HG03095 (cell line): ENCODE results near the gene SORCS2.
"Not testable (repeated sequence)": the region's sequence is repeated elsewhere in the genome, so short reads cannot be mapped to it uniquely, and the experiment has no call there.

Experiments
- ATAC-seq: cut with Tn5 transposase; IDR thresholded peaks from one replicate; pipeline ENCODE4 v1.9.1; 2021; ENCODE audit warnings: moderate library complexity; ENCODE audit not compliant: unreplicated experiment

SORCS2 gene

DNA sequence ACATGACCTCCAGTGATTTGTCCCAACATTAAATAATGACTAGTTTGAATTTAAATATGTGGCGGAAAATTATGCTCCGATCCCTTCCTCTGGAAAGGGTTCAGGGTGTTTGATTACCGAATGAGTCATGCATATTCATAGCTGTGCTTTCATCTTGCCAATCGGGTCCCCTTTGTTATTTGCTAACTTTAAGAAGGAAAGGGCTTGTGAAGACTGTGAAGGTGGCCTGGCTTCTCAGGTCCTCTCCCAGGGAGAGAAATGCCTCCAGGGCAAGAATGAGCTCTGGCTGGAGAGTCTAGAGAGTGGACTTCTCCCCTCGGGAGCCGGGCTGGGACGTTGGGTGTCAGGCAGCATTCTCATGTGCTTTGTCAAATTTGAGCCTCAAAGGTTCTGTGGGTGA is 397.9 kb downstream of the SORCS2 start:
- no peak for ATAC-seq

DNA sequence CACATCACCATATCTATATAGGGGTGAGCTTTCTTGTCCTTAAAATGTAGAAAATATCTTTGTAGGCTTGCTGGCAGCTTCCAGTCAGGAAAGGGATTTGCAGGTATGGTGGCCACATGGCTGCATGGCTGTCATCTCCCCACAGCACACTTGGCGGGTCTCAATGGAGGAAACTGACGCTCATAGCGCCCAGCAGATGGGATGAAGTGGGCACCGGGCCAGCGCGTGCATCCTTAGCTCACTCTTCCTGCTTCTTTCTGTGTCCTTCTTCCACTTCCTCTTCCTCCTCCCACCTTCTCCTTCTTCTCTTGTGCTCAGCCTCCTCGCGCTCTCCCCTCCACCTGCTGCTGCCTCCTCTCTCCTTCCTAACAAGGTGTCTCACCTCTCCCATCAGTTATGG is 398.6 kb downstream of the SORCS2 start:
- no peak for ATAC-seq

DNA sequence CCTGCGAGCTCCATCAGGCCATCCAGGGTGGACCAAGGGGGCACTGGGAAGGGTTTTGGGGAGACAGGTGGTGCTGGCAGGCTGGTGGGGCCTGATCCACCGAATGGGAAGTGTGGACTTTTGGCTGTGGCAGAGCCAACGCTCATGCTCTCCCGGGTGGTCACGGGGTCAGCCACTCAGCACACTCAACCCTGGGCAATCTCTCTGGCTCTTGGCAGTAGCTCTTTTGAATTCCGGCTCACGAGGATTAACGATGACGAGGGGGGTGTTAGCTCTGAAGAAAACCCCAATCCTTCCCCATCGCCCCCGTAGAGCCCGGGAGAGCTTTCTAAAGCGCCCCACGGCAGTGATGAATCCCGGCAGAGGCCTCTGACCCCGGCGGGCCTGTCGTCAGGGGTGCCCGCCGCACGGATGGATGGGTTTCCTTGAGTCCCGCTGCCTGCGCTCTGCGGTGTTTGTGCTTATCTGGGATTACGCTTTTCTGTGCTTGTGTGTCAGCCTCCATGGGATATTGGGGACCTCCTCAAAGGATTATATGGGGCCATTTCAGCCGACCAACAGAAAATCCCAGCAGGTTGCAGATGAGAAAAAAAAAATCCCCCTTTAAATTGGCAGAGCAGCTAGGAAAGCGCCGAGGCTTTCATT is 399.2 kb downstream of the SORCS2 start:
- no peak for ATAC-seq

DNA sequence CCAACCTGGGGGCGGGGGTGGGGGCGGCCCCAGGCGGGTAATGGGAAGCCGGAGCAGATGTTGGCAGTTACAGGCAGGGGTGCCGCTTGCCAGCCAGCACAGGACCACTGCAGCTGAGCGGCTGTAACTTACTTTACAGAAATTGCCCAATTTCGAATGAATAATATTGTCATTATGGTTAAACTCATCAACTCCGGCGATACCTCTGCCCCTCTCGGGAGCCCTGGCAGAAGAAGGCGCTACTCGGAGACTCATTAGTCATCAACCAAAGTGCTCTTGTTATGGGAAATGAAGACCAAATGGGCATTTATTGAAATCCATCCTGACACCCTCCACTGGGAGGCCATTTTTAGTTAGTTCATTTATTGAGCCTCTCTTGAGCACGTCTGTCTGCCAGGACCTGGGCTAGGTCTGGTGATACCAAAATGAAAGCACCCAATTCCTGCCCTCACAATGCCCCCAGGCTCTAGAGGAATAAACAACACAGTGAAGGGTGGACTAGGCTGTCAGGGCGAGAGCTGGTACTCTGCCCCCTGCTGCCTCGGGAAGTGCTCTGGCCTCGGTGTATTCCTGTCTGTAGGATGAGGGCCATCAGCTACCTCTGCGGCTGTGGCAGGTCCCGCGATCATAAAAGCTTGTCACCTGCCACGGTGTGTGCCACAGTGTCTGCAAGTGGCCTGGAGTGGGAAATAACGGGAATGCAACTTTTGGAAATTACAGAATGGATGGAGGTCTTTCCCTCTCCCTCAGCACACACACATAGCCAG is 401.5 kb downstream of the SORCS2 start:
- no peak for ATAC-seq

DNA sequence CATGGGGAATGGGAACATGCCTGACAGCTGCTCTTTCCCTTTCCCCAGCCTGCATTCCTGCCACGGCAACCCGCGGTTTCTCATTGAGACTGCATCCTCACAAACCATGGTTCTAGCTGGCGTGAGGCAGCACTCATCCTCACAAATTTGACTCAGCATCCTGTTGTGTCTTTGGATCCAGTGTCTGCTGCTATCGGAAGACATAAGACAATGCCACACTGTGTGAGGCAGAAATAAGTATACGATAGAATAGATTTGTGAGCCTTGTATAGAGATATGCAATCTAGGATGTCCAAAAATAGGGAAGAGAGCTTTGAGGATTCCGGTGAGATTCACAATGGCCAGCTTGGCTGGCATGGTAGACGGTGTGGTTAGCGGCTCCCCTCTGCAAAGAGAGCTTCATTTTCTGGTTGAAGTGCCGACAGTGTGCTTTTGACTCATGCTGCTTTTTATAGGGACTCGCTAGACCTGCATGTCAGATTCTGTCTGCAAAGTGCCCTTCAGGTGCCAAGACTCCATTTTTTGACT is 403.7 kb downstream of the SORCS2 start:
- no peak for ATAC-seq

DNA sequence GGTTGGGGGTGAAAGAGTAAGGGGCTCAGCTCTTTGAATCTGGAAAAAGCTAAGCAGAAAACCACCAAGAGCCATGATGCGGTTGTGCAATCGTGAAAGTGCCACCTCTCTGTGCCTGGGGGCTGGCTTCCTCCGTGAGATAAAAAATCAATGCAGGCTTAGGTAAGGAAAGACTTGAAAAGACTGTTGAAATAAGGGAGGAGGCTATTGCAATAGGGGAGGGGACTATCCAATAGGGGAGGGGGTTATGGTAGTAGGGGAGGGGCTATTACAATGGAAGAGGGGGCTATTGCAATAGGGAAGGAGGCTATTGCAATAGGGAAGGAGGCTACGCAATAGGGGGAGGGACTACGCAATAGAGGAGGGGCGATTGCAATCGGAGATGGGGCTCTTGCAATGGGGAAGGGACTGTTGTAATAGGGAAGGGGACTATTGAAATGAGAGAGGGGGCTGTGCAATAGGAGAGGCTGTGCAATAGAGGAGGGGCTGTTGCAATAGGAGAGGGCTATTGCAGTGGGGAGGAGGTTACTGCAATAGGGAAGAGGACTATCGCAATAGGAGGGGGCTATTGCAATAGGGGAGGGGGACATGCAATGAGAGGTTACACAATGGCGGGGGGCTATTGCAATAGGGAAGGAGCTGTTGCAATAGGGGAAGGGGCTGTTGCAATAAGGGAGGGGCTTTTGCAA is 404.7 kb downstream of the SORCS2 start:
- ATAC-seq: no peak

DNA sequence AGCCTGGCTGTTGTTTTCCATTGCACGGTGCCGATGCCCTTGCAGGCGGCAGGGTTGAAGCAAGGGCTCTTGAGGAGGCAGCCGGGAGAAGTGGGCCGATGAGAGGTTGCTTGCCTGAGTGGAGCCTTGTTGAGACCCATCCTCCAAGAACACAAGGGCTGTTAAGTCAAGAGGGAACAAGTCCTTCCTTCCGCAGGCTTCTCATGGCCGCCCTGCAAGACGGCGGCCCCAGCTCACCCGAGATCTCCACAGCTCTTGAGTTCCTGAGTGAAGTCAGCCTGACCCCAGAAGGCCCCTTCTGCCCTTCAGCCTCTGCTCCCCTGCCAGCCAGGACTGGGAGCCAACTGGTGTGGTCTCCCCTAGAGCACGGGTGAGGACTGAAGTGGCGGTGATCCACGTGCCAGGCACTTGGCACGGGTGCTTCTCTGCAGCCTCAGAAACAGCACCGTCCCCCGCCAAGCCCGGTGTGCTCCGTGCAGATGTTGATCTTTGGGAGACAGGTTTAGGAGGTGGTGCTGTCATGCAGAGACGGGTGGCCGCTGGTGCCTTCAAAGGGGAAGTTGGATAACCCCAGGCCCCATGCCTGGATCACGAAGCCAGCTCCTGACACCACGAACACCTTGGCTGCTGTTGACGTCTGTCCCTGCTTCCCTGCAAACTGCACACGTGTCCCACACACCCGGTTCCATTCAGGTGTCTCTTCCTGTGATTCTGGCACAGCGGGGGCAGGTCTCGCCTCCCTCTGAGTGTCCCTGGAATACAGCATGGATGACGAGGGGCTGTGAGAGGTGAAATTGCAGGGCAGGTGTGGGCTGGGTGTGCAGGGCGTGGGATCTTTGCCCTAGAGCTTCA is 406.8 kb downstream of the SORCS2 start:
- ATAC-seq: no peak

DNA sequence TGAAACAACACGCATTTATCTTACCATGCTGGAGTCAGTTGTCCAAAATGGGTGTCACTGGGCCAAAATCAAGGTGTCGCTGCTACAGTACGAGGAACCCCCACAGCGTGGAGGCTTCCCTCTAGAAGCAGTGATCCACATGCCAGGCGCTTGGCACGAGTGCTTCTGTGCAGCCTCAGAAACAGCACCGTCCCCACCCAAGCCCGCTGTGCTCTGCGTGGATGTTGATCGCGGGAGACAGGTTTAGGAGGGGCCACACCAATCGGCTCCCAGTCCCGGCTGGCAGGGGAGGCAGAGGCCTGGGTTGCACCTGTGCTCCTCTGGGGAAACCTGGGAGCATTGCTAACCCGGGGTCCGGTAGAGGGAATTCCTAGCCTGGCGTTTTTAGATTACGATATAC is 407.9 kb downstream of the SORCS2 start:
- ATAC-seq: no peak

DNA sequence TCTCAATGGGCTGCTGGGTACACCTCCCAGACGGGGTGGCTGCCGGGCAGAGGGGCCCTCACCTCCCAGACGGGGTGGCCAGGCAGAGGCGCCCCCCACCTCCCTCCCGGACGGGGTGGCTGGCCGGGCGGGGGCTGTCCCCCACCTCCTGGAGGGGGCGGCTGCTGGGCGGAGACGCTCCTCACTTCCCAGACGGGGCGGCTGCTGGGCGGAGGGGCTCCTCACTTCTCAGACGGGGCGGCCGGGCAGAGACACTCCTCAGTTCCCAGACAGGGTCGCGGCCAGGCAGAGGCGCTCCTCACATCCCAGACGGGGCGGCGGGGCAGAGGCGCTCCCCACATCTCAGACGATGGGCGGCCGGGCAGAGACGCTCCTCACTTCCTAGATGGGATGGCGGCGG is 409.8 kb downstream of the SORCS2 start:
- ATAC-seq: not testable (repeated sequence)

DNA sequence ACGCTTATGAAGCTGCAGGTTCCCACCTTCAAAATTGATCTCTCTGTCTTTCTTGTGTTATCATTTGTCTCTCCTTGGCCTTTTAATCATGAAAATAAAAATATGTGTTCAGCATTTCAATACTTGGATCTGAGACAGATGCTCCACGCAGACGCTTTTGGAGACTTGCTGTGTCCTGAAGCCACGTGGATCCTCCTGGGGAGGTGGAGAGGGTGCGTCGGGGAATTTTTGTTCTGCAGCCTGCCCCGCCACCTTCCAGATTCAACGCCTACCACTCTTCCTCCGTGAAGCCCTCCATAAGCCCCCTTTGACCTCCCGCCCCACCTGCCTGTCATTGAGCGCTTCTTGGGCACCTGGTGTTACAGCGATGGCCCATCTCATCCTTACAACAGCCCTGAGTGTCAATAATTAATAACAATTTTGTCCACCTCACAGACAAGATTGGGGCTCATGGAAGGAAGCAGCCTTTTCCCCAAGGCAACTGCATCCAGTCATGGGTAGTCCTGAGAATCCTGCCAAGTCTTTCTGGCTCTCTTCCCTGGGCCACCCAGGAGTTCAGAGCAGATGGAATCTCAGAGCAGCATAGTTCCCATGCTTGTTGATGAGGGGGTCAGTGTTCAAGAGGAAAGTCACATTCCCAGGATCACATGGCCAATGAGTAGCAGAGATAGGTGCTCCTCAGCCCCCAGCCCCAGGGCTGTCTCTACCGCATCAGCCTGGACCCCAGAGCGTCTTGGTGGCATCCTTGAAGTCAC is 415.0 kb downstream of the SORCS2 start:
- no peak for ATAC-seq

DNA sequence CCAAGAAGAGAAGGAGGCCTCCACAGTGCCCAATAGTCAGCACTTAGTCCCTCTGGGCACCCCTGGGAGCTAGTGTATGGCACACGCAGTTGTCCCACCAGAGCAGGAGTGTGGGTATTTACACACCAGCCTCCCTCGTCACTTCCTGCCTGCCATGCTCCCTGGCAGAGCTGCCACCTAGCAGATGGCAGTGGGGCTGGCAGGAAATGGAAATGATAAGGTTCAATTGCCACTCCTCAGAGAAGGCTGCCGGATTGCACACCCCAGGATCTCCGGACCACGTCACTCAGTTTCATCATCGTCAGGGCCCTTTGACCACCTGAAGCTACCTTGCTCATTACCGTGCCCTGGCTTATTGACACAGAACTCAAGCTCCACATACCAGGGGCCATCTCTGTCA is 415.7 kb downstream of the SORCS2 start:
- ATAC-seq: no peak

DNA sequence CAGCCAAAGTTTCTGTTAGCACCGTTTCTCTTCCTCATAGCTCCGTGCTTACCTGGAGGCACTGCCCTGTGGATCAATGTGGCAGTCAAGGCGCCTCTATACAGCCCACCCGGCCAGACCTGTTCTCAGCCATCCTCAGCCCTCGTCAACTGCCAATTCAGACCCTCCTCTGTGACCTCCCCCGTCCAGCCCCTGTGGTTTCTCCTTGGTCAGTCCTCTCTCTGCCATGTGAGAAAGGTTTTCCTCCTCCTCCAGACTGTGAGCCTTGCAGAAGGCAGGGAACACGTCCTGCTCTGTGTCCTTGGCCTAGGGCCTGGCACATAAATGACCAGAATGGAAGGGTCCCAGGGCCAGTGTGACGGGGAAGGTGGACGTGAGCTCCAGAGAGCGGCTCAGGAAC is 417.0 kb downstream of the SORCS2 start:
- ATAC-seq: no peak

DNA sequence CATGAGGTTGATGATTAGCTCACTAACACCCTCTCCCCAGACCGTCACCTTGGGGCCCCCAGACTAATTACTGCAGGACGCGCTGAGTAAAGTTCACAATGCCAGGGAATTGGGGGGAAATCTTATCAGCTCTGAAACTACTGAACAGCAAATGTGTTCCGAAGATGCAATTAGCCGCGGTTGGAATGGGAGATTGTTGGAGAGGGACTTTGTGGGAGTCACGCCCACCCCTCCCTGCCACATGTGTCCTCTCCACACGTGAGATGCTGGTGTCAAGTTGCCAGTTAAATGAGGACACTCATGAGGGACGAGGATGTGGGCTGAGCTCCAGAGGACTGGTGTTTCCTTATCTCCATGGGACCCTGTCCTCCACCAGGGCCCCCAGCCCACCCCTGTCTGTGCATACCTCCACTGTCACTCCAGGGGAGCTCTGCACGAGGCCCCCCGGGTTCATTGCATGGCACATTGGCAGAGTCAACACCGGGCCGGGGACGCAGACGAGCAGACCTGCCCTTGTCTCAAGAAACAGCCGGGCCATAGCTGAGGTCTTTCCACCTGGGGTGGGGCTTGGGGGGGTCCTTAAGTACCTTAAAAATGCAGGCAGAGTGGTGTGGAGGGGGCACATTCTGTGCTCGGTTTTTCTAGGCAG is 417.8 kb downstream of the SORCS2 start:
- no peak for ATAC-seq

DNA sequence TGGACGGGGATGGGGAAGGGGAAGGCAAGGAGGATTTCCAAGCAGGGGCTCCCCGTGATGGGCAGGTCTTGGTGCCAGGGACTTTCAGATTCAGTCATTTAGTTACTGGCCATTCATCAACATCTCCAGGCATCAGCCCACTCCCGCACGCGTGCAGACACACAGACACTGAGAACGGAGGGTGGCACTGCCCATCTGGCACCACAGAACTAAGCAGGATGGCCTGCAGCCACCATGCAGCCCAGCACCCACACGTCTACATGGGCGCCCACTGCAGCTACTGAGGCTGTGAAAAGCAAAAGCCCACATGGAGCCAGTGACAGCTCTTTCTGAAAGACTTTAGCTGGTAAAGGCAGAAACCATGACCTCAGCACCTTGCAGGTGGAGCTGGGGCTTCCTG is 418.5 kb downstream of the SORCS2 start:
- ATAC-seq: no peak

DNA sequence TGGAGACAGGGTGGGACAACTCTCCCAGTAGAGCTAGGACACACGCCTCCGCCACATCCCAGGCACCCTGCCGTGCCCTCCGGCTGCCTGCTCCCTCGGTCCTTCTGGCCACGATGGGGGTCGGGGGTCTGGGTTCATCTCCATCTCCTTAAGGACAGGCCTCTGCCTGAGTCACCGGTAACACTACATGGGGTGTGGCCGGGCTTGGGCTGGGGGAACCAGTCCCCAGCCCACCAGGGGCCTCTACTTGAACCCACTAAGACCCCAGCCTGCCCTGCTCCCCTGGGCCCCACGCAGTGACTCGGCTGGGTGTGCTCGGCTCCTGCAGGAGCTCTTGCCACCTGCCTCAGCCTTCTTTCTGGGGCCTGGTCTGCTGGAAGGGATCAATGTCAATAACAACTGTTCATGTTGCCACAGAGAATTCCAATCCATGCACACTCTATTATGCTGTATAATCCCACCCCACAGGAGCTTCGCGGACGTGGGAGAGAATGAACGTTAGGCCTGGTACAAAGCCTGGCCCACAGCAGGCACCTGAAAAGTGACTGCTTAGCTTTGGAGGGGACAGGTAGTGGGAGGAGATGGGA is 420.1 kb downstream of the SORCS2 start:
- ATAC-seq: no peak

DNA sequence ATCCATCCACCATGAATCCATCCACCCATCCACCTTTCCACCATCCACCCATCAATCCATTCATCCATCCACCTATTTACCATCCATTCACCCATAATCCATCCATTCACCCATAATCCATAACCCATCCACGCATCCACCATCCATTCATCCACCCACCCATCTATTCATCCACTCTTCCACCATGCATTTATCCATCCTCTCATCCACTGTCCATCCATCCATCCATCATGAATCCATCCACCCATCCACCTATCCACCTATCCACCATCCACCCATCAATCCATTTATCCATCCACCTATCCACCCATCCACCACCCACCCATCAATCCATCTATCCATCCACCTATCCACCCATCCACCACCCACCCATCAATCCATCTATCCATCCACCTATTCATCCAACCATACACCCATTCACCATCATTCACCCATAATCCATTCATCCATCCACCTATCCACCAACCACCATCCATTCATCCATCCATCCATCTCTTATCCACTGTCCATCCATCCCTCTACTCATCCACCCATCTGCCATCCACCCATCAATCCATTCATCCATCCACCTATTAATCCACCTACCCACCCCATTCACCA is 422.1 kb downstream of the SORCS2 start:
- ATAC-seq: no peak

DNA sequence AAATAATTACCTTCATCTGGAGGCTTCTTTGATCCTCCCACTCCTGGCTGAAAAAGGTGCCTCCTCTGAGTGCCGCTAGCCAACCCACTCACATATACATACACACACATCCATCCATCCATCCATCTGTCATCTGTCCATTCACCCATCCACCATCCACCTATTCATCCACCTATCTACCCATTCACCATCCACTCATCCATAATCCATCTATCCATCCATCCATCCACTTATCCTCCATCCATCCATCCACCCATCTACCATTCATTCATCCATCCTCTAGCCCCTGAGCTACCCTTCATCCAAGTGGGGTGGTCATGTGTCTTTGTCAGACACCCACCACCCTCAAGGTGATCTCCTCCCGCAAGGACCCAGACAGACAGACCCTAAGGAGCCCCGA is 423.9 kb downstream of the SORCS2 start:
- ATAC-seq: no peak

DNA sequence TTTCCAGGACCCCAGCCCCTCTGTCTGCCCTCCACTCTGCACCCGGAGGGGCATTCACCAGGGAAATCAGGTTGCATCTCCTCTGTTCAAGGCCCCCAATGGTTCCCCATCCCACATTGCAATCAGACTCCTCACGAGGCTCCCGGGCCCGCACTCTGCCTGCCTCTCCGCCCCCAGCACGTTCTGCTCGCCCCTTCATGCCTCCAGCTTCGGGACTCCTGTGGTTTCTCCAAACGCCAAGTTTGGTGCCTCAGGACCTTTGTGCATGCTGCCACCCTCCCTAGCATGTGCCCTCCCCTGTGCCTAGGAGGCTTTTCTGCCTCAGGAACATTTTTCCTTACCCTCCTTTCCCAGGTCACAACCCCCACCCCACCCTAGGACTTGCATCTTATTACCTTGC is 426.0 kb downstream of the SORCS2 start:
- ATAC-seq: no peak
